Measurements from ENCODE around the gene G2E3.
"Not testable (repeated sequence)": the region's sequence is repeated elsewhere in the genome, so short reads cannot be mapped to it uniquely, and the experiment has no call there.

The G2E3 gene

DNA sequence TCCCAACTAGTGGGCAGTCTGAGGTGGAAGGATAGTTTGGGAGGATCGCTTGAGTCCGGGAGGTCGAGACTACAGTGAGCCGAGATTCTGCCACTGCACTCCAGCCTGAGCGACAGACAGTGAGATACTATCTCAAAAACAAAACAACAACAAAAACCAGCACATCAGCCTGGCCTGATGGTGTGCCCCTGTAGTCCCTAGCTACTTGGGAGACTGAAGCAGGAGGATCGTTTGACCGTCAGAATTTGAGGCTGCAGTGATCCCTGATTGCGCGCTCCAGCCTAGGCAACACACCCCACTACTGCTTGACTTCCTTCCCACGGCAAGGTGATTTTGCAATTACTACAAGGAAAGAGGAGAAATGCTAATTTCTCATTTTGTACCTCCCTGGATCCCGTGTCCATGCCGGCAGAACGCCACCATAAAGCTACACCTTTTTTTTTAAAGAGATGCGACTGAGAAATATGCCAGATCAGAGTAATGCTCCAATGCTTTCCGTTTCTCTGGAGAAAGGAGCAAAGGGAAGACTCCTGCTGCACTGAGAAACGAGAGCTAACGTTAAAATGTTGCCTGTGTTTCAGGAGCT, 62.5 kb downstream of the G2E3 start:
- DNase-seq: peak in 1 of 3 donors; percentile 0
- H3K36me3 ChIP-seq (ENCODE audit: control insufficient read depth, insufficient read depth, low read length): no peaks in the 10 kb centered on the region

DNA sequence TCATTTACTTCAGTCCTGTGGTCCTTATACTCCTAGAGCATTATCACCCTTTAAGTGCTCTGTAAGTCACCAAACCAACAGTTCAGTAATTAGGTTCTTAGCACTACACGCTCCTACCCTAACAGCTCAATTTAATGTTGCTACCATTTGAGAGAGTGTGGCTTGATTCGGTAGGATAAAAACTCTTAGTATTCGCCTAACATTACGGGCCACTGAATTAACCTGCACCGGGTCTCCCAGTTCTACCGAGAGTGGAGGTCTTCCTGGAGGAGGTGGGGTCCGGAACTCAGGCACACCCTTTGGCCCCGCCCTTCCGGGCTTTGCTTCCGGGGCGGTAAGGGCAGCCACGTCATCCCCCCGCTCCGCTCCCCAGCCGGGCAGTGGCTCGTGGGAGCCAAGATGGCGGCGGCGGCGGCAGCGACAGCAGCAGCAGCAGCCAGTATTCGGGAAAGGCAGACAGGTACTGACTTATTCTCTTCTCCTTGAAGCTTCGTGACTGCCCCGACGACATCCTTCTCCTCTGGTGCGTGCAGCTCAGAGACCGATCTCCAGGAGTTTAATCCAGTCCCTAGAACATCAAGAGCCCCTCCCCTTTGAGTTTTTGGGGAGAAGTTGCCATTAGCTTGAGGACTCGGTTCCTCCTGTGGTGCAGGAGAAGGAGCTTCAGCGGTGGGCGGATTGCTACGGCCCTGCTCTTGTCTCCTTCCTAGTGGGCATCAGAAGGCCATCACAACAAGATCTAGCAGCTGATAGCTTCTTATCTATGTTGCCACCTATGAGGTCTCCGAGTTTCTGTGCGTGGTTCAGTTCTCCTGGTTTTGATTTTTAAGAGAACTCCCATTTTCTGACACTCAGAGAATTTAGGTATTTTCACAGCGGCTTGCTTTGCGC, 63.2 kb downstream of the G2E3 start, which contains the start of gene SCFD1:
Gene SCFD1, plus strand, starts transcription at position 380 of the 891 bp plus-strand sequence. Its CDS starts 20 bp downstream, at position 400.
- Histone ChIP-seq H3K27ac (ENCODE audit: insufficient read depth, low read length, poor library complexity, severe bottlenecking) (peak within 1 kb of the TSS; percentile 74), H3K36me3 (ENCODE audit: control insufficient read depth, insufficient read depth, low read length) (no peaks in the 10 kb centered on the region), H3K9me3 (ENCODE audit: control insufficient read depth, low read length) (no peaks in the 10 kb centered on the region), H3K4me1 (ENCODE audit: control insufficient read depth, insufficient read depth, low read length, poor library complexity, severe bottlenecking) (peaks cover 5% of the 10 kb centered on the region), H3K27me3 (replicated peaks; ENCODE audit: control insufficient read depth, insufficient read depth, low read length, poor library complexity, severe bottlenecking) (no peaks in the 10 kb centered on the region), H3K4me3 (ENCODE audit: insufficient read depth, low read depth, low read length, poor library complexity, severe bottlenecking) (peak within 1 kb of the TSS; percentile 85)
- peak; percentile 79 to 87 (median 86) for DNase-seq

More for the DNA sequence above, 62.5 kb downstream of the G2E3 start:
- Histone ChIP-seq H3K4me1 (ENCODE audit: control insufficient read depth, insufficient read depth, low read length, poor library complexity, severe bottlenecking) (peaks cover 5% of the 10 kb centered on the region), H3K9me3 (ENCODE audit: control insufficient read depth, low read length) (no peaks in the 10 kb centered on the region), H3K27me3 (replicated peaks; ENCODE audit: control insufficient read depth, insufficient read depth, low read length, poor library complexity, severe bottlenecking) (no peaks in the 10 kb centered on the region), H3K4me3 (ENCODE audit: insufficient read depth, low read depth, low read length, poor library complexity, severe bottlenecking) (peak overlapping the region; percentile 85), H3K27ac (ENCODE audit: insufficient read depth, low read length, poor library complexity, severe bottlenecking) (peak overlapping the region; percentile 74)

DNA sequence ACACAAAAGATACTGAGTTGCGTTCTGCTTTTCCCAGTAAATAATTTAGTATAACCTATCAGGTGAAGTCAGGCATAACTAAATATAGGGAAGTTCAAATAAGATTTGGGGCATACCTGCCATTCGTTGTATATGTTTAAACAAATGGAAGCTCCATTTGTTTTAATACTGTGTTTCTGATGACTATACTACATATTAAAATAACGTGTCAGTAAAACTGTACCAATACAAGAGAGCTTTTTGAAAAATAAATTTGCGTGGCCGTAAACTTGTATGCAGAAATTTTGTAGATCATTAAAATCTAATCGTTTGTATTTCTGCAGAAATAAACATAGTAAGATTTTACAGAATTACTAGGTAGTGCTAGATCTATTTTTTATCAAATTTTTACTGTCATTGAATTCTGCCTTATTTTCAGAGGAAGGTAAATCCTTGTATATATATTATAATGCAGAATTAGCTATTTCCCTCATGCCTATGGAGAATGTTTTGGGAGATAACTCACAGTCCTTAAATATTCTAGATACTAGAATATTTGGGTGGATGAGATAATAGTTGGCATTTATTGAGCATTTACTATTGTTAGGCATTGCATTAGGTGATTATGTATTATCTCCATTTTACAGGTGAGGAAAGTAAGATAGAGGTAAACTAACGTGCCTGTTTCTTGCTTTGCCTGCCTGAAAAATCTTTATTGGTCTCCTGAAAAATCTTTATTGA, 64.6 kb downstream of the G2E3 start:
- Histone ChIP-seq H3K4me3 (ENCODE audit: insufficient read depth, low read depth, low read length, poor library complexity, severe bottlenecking) (no peak overlapping the region), H3K27me3 (replicated peaks; ENCODE audit: control insufficient read depth, insufficient read depth, low read length, poor library complexity, severe bottlenecking) (no peaks in the 10 kb centered on the region), H3K27ac (ENCODE audit: insufficient read depth, low read length, poor library complexity, severe bottlenecking) (no peak overlapping the region), H3K4me1 (ENCODE audit: control insufficient read depth, insufficient read depth, low read length, poor library complexity, severe bottlenecking) (peaks cover 5% of the 10 kb centered on the region), H3K9me3 (ENCODE audit: control insufficient read depth, low read length) (no peaks in the 10 kb centered on the region), H3K36me3 (ENCODE audit: control insufficient read depth, insufficient read depth, low read length) (no peaks in the 10 kb centered on the region)
- DNase-seq: no peak

DNA sequence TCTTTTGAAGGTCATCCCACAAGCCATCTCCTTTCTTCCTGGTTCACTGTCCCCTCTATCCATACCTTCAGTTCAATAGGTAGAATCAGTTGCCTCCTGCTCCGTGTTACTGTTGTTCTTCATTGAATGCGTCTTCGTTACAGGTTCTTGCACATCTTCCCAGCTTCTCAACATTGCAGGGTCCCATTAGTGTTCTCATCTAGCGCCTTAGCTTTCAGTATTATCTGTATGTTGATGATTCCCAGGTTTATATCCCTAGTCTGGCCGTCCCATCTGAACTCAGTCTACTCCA, 65.1 kb downstream of the G2E3 start:
- DNase-seq: no peak
- no peak overlapping the region for H3K27ac ChIP-seq (ENCODE audit: insufficient read depth, low read length, poor library complexity, severe bottlenecking)
- H3K4me3 ChIP-seq (ENCODE audit: insufficient read depth, low read depth, low read length, poor library complexity, severe bottlenecking): no peak overlapping the region

DNA sequence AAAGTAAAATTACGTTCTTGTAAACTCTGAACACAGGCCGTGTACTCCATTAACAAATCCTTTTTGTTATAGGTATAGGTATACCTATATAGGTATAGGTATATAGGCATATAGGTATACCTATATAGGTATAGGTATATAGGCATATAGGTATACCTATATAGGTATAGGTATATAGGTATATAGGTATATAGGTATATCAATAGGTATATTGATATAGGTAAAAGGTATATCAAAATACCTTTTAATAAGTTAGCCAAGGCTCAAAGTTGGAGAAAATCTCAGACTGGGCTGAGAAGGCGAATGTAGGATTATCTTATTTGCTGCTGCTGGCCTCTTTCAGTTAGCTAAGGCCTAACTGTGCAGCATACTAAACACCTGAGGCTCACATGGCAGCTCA, 66.6 kb downstream of the G2E3 start:
- peaks cover 5% of the 10 kb centered on the region for H3K4me1 ChIP-seq (ENCODE audit: control insufficient read depth, insufficient read depth, low read length, poor library complexity, severe bottlenecking)
- DNase-seq: no peak
- H3K36me3 ChIP-seq (ENCODE audit: control insufficient read depth, insufficient read depth, low read length): peaks cover 1% of the 10 kb centered on the region
- H3K9me3 ChIP-seq (ENCODE audit: control insufficient read depth, low read length): no peaks in the 10 kb centered on the region
- H3K27me3 ChIP-seq (replicated peaks; ENCODE audit: control insufficient read depth, insufficient read depth, low read length, poor library complexity, severe bottlenecking): no peaks in the 10 kb centered on the region
- H3K27ac ChIP-seq (ENCODE audit: insufficient read depth, low read length, poor library complexity, severe bottlenecking): no peak overlapping the region
- H3K4me3 ChIP-seq (ENCODE audit: insufficient read depth, low read depth, low read length, poor library complexity, severe bottlenecking): no peak overlapping the region

More for the DNA sequence above, 65.1 kb downstream of the G2E3 start:
- no peaks in the 10 kb centered on the region for H3K9me3 ChIP-seq (ENCODE audit: control insufficient read depth, low read length)
- no peaks in the 10 kb centered on the region for H3K27me3 ChIP-seq (replicated peaks; ENCODE audit: control insufficient read depth, insufficient read depth, low read length, poor library complexity, severe bottlenecking)
- H3K36me3 ChIP-seq (ENCODE audit: control insufficient read depth, insufficient read depth, low read length): no peaks in the 10 kb centered on the region
- peaks cover 5% of the 10 kb centered on the region for H3K4me1 ChIP-seq (ENCODE audit: control insufficient read depth, insufficient read depth, low read length, poor library complexity, severe bottlenecking)

DNA sequence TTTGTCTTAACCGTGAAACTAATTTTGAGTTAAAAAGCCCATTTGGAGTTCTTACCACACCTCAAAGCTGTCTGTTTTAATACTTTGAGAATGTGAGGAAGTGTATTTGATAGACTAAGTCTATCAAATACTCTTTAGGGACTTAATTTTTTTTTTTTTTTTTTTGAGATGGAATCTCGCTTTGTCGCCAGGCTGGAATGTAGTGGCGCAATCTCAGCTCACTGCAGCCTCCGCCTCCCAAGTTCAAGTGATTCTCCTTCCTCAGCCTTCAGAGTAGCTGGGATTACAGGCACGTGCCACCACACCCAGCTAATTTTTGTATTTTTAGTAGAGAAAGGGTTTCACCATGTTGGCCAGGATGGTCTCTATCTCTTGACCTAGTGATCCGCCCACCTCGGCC, 70.5 kb downstream of the G2E3 start:
- DNase-seq; H3K4me1 ChIP-seq (ENCODE audit: control insufficient read depth, insufficient read depth, low read length, poor library complexity, severe bottlenecking); H3K27ac ChIP-seq (ENCODE audit: insufficient read depth, low read length, poor library complexity, severe bottlenecking): not testable (repeated sequence)

DNA sequence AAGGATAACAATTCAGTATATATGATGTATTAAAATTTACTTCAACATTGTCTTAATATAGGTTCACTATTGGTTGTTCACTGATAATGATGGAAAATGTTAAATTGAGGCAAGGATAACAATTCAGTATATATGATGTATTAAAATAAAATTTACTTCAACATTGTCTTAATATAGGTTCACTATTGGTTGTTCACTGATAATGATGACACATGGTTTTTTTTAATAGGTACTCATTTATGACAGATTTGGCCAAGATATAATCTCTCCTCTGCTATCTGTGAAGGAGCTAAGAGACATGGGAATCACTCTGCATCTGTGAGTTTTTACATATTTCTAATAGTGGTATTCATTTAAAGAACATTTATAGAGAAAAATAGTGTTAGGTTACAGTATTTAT, 71.3 kb downstream of the G2E3 start:
- H3K9me3 ChIP-seq (ENCODE audit: control insufficient read depth, low read length): no peaks in the 10 kb centered on the region
- no peak for DNase-seq
- H3K4me3 ChIP-seq (ENCODE audit: insufficient read depth, low read depth, low read length, poor library complexity, severe bottlenecking): no peak overlapping the region
- H3K36me3 ChIP-seq (ENCODE audit: control insufficient read depth, insufficient read depth, low read length): peaks cover 15% of the 10 kb centered on the region
- no peaks in the 10 kb centered on the region for H3K4me1 ChIP-seq (ENCODE audit: control insufficient read depth, insufficient read depth, low read length, poor library complexity, severe bottlenecking)
- no peaks in the 10 kb centered on the region for H3K27me3 ChIP-seq (replicated peaks; ENCODE audit: control insufficient read depth, insufficient read depth, low read length, poor library complexity, severe bottlenecking)
- H3K27ac ChIP-seq (ENCODE audit: insufficient read depth, low read length, poor library complexity, severe bottlenecking): no peak overlapping the region

More for the DNA sequence above, 70.5 kb downstream of the G2E3 start:
- not testable (repeated sequence) for H3K9me3 ChIP-seq (ENCODE audit: control insufficient read depth, low read length); H3K36me3 ChIP-seq (ENCODE audit: control insufficient read depth, insufficient read depth, low read length); H3K4me3 ChIP-seq (ENCODE audit: insufficient read depth, low read depth, low read length, poor library complexity, severe bottlenecking); H3K27me3 ChIP-seq (replicated peaks; ENCODE audit: control insufficient read depth, insufficient read depth, low read length, poor library complexity, severe bottlenecking)

DNA sequence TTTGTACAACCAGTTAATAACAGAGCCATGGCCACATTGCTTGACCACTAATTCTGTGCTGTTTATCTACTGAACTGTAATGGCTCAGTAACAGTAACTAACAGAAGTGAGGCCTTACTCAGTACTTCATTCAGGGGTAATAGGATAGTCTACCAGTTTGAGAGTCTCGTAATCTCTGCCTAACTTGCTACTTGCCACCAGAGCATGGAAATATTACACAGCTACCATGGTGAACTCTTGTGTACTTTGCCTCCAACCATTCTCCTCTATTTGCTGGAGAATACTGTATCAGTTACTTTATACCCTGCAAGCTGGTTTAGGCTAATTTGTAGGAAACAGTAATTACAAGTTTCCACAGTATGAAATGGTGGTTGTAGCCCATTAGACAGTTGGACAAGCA, 73.8 kb downstream of the G2E3 start:
- Histone ChIP-seq H3K9me3 (ENCODE audit: control insufficient read depth, low read length) (no peaks in the 10 kb centered on the region), H3K4me3 (ENCODE audit: insufficient read depth, low read depth, low read length, poor library complexity, severe bottlenecking) (no peak overlapping the region), H3K27ac (ENCODE audit: insufficient read depth, low read length, poor library complexity, severe bottlenecking) (no peak overlapping the region), H3K27me3 (replicated peaks; ENCODE audit: control insufficient read depth, insufficient read depth, low read length, poor library complexity, severe bottlenecking) (no peaks in the 10 kb centered on the region), H3K36me3 (ENCODE audit: control insufficient read depth, insufficient read depth, low read length) (peaks cover 20% of the 10 kb centered on the region), H3K4me1 (ENCODE audit: control insufficient read depth, insufficient read depth, low read length, poor library complexity, severe bottlenecking) (no peaks in the 10 kb centered on the region)
- DNase-seq: no peak

DNA sequence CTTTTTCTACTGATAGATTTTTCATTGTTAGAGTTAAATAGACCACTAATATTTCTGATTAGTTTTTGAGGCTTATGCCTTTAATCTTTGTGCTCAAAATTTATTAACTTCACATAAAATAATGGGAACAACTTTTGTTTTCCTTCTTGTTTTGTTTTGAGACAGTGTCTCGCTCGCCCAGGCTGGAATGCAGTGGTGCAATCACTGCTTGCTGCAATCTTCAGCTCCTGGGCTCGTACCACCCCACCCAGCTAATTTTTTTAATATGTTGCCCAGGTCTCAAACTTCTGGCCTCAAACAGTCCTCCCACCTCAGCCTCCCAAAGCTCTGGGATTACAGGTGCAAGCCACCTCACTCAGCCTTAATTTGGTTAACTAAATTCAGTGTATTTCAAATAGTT, 80.0 kb downstream of the G2E3 start:
- no peak overlapping the region for H3K4me3 ChIP-seq (ENCODE audit: insufficient read depth, low read depth, low read length, poor library complexity, severe bottlenecking)
- no peaks in the 10 kb centered on the region for H3K27me3 ChIP-seq (replicated peaks; ENCODE audit: control insufficient read depth, insufficient read depth, low read length, poor library complexity, severe bottlenecking)
- H3K9me3 ChIP-seq (ENCODE audit: control insufficient read depth, low read length): no peaks in the 10 kb centered on the region
- no peak overlapping the region for H3K27ac ChIP-seq (ENCODE audit: insufficient read depth, low read length, poor library complexity, severe bottlenecking)
- no peak for DNase-seq
- peaks cover 23% of the 10 kb centered on the region for H3K36me3 ChIP-seq (ENCODE audit: control insufficient read depth, insufficient read depth, low read length)
- H3K4me1 ChIP-seq (ENCODE audit: control insufficient read depth, insufficient read depth, low read length, poor library complexity, severe bottlenecking): no peaks in the 10 kb centered on the region

DNA sequence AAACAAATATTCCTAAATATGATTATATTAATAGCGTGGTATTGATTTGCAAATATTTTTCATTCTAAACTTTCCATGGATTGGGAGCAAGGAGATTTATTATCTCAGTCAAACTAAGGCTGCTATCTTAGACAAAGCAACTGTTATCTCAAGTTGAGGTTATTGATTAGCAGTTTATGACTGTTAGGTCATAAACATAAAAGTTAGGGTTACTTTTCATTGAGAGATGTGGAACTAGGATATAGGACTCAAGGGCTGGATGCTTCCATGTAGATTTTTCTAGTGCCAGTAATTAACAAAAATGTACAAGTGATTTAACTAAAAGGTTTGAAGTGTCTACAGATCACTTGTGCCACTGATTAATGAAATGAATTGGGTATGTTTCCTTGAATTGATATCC, 82.2 kb downstream of the G2E3 start:
- no peak for DNase-seq
- peaks cover 19% of the 10 kb centered on the region for H3K36me3 ChIP-seq (ENCODE audit: control insufficient read depth, insufficient read depth, low read length)
- H3K27ac ChIP-seq (ENCODE audit: insufficient read depth, low read length, poor library complexity, severe bottlenecking): no peak overlapping the region
- H3K4me1 ChIP-seq (ENCODE audit: control insufficient read depth, insufficient read depth, low read length, poor library complexity, severe bottlenecking): no peaks in the 10 kb centered on the region
- no peaks in the 10 kb centered on the region for H3K9me3 ChIP-seq (ENCODE audit: control insufficient read depth, low read length)
- no peak overlapping the region for H3K4me3 ChIP-seq (ENCODE audit: insufficient read depth, low read depth, low read length, poor library complexity, severe bottlenecking)
- H3K27me3 ChIP-seq (replicated peaks; ENCODE audit: control insufficient read depth, insufficient read depth, low read length, poor library complexity, severe bottlenecking): no peaks in the 10 kb centered on the region
